Progenitor cell of endocrine pancreas (in vitro differentiated cells): Measurements from ENCODE around the gene SLC34A3. TPM values are rescaled to one million over a fixed set of nuclear protein-coding genes. Genes with fewer than 3 reads are reported as not detected.

Experiments
- DNase-seq: peaks from one replicate; pipeline ENCODE4 v3.0.0; 2021; ENCODE audit warnings: low spot score; ENCODE audit not compliant: unreplicated experiment
- H3K27ac Mint-ChIP-seq: 2 replicates; pipeline ENCODE4 v1.8.0; 2021; ENCODE audit warnings: mild to moderate bottlenecking, moderate library complexity, mixed read lengths
- H3K27me3 Mint-ChIP-seq: 2 replicates; pipeline ENCODE4 v1.8.0; 2021; ENCODE audit warnings: mixed read lengths
- H3K36me3 Mint-ChIP-seq: 2 replicates; pipeline ENCODE4 v1.8.0; 2022; ENCODE audit warnings: mixed read lengths; ENCODE audit not compliant: insufficient read depth
- H3K4me1 Mint-ChIP-seq: 2 replicates; pipeline ENCODE4 v1.8.0; 2021; ENCODE audit warnings: low read depth, mixed read lengths
- H3K4me3 Mint-ChIP-seq: 2 replicates; pipeline ENCODE4 v1.8.0; 2021; ENCODE audit warnings: low read depth, mild to moderate bottlenecking, moderate library complexity, mixed read lengths
- H3K9me3 Mint-ChIP-seq: 2 replicates; pipeline ENCODE4 v1.8.0; 2021; ENCODE audit warnings: low read depth, mixed read lengths
- total RNA-seq: library from RNA; stranded (reverse); gene quantifications from 2 replicates; pipeline ENCODE4 v1.2.1, GENCODE V29; 2021
- TF ChIP-seq, protein P1 (sequence below): fragments of 200-600 bp; sonication (generic); IDR thresholded peaks from one replicate; pipeline ENCODE4 v1.5.0; 2021; ENCODE audit warnings: antibody characterized with exemption, mild to moderate bottlenecking; ENCODE audit not compliant: unreplicated experiment

The SLC34A3 gene
- total RNA-seq, 1 donor from 2014 or later = 0.26 TPM

DNA sequence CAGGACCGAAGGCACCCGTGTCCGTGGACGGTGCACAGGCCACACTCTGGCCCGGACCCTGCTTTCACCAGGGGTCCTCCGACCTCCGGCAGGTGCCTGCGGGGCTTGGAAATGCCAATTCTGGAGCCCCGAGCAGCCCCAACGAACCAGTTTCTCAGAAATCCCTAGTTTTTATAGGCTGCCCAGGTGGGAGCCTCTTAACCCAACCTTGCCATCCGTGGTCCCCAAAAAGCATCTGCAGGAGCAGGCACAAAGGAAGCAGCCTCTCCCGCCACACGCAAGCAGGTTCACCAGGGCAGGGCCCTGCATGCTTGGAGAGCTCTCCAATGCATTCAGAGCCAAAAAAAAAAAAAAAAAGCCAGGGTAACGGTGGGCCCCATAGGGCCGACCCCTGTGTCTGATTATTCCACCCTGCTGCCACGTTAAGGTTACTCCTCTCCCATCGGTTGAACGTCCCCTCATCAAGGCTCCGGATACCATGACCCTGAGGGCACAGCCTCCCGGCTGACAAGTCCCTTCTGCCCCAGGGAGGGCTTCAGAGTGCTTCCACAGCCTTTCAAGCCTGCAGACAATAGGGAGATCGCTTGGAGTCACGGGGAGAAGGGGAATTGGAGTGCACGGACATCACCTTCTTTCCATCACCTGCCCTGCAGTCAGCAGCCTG is 29.4 kb upstream of the SLC34A3 start:
- H3K27me3 Mint-ChIP-seq = no peaks in the 10 kb centered on the region
- H3K36me3 Mint-ChIP-seq = no peaks in the 10 kb centered on the region
- peaks cover 31% of the 10 kb centered on the region for H3K4me1 Mint-ChIP-seq
- H3K9me3 Mint-ChIP-seq = no peaks in the 10 kb centered on the region
- TF ChIP-seq, protein P1, sequence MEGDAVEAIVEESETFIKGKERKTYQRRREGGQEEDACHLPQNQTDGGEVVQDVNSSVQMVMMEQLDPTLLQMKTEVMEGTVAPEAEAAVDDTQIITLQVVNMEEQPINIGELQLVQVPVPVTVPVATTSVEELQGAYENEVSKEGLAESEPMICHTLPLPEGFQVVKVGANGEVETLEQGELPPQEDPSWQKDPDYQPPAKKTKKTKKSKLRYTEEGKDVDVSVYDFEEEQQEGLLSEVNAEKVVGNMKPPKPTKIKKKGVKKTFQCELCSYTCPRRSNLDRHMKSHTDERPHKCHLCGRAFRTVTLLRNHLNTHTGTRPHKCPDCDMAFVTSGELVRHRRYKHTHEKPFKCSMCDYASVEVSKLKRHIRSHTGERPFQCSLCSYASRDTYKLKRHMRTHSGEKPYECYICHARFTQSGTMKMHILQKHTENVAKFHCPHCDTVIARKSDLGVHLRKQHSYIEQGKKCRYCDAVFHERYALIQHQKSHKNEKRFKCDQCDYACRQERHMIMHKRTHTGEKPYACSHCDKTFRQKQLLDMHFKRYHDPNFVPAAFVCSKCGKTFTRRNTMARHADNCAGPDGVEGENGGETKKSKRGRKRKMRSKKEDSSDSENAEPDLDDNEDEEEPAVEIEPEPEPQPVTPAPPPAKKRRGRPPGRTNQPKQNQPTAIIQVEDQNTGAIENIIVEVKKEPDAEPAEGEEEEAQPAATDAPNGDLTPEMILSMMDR = no peak
- H3K27ac Mint-ChIP-seq = peak overlapping the region; percentile 85
- DNase-seq = no peak
- peak overlapping the region; percentile 77 for H3K4me3 Mint-ChIP-seq

DNA sequence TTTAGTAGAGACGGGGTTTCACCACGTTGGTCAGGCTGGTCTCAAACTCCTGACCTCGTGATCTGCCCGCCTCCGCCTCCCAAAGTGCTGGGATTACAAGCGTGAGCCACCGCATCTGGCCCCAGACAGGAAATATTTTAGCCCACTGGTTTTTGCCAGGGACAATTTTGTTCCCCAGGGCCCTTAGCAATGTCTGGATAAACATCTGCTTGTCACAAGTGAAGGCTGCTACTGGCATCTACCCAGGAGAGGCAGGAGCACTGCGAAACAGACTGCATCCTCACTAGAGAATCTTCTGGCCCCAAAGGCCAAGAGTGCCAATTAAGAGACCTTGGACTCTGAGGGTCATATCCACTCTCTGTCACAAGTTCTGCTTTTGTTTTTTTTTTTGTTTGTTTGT is 27.7 kb upstream of the SLC34A3 start:
- Mint-ChIP-seq H3K4me1 (peaks cover 34% of the 10 kb centered on the region), H3K4me3 (peak overlapping the region; percentile 24), H3K27me3 (no peaks in the 10 kb centered on the region), H3K36me3 (peaks cover 3% of the 10 kb centered on the region), H3K9me3 (no peaks in the 10 kb centered on the region), H3K27ac (peak overlapping the region; percentile 90)
- DNase-seq = no peak
- TF ChIP-seq, protein P1 = no peak

DNA sequence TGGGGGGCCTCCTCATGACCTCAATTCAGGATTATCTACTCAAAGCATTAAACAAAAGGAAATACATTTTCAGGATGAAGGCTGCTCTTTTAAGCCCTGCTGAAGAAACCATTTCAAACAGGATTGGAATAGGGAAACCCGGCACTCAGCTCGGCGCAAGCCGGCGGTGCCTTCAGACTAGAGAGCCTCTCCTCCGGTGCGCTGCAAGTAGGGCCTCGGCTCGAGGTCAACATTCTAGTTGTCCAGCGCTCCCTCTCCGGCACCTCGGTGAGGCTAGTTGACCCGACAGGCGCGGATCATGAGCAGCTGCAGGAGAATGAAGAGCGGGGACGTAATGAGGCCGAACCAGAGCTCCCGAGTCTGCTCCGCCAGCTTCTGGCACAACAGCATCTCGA is 26.0 kb upstream of the SLC34A3 start:
- TF ChIP-seq, protein P1 = no peak
- DNase-seq = no peak
- Mint-ChIP-seq H3K36me3 (peaks cover 3% of the 10 kb centered on the region), H3K27ac (peak overlapping the region; percentile 93), H3K4me3 (peak overlapping the region; percentile 93), H3K27me3 (no peaks in the 10 kb centered on the region), H3K4me1 (peaks cover 25% of the 10 kb centered on the region), H3K9me3 (no peaks in the 10 kb centered on the region)

DNA sequence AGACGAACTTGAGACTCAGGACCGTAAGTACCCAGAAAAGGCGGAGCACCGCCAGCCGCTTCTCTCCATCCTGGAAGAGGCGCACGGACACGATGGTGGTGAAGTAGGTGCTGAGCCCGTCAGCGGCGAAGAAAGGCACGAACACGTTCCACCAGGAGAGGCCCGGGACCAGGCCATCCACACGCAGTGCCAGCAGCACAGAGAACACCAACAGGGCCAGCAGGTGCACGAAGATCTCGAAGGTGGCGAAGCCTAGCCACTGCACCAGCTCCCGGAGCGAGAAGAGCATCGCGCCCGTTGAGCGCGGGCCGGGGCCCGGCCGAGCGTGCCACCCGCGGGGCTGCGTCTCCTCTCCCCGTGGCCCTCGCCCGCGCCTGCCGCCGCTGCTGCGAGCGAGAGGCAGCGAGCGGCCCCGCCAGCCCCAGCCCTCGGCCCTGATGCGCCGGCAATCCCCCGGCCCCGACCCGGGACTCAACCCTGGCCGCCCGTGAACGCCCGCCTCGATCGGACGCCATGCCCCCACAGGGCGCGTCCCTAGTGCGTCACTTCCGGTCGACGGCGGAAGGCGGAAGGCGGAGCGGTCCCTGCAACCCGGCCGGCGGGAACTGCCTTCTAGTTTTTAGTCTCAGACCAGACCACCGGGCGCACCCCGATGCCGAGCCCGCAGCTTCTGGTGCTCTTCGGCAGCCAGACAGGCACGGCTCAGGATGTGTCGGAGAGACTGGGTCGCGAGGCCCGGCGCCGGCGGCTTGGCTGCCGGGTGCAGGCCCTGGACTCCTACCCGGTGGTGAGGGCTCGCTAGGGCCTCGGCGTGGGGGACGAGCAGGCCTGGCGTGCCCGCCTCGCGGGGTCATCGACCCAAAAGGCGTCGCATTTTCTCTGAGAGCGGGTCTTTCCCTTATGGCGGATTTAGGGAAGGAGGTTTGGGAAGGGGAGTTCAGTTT is 25.3 kb upstream of the SLC34A3 start, which contains the start of the genes NDOR1 and TMEM203:
TSS of gene NDOR1 (plus strand) at position 575 of the 944 bp plus-strand sequence. CDS start at position 653, 78 bp downstream.
TSS of gene TMEM203 (minus strand) at position 523 of the 944 bp plus-strand sequence. CDS start at position 289, 234 bp downstream.
- Mint-ChIP-seq H3K27ac (peak within 1 kb of the TSS; percentile 93), H3K9me3 (no peaks in the 10 kb centered on the region), H3K4me1 (peaks cover 25% of the 10 kb centered on the region), H3K27me3 (no peaks in the 10 kb centered on the region), H3K36me3 (peaks cover 3% of the 10 kb centered on the region), H3K4me3 (peak within 1 kb of the TSS; percentile 93)
- TF ChIP-seq, protein P1 = no peak
- DNase-seq = peak; percentile 88

DNA sequence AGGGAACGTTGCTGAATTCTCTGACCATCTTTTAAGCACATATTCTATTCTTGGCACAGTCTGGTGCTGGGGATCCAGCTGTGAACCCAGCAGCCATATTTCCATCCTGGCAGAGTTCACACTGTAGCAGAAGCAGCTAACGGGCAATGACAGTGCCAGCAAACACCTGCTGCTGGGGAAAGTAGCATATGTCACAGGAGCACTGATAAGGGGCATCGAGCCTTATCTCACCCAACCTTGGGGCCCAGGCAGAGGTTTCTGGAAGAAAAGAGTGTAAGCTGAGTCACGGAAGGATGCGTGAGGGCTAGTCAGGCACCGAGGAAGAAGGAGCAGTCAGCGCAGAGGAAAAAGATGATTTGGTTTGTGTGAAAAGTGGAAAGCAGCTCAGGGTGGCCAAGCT is 24.1 kb upstream of the SLC34A3 start:
- H3K27me3 Mint-ChIP-seq = no peaks in the 10 kb centered on the region
- H3K4me3 Mint-ChIP-seq = peak overlapping the region; percentile 93
- TF ChIP-seq, protein P1 = no peak
- peaks cover 5% of the 10 kb centered on the region for H3K36me3 Mint-ChIP-seq
- peak overlapping the region; percentile 92 for H3K27ac Mint-ChIP-seq
- H3K4me1 Mint-ChIP-seq = peaks cover 21% of the 10 kb centered on the region
- no peaks in the 10 kb centered on the region for H3K9me3 Mint-ChIP-seq
- no peak for DNase-seq
